Measurements from ENCODE around the gene GGPS1.

- TF ChIP-seq POLR2AphosphoS5 (IDR thresholded peaks at IDR 0.05) (no peak), CTCF (IDR thresholded peaks at IDR 0.05) (no peak)
These were observed 26.2 kb upstream of the GGPS1 start for GRCh38 chr1:235302143-235302542.
